ENCODE data around the gene PPIP5K1.
"Not testable (repeated sequence)": the region's sequence is repeated elsewhere in the genome, so short reads cannot be mapped to it uniquely, and the experiment has no call there.

GRCh38 chr15:43532826-43533225, 57.2 kb downstream of the PPIP5K1 start:
- TF ChIP-seq CTCF, POLR2AphosphoS5, POLR2A, EP300 (IDR thresholded peaks at IDR 0.05): not testable (repeated sequence)
